NOMO-1 treated with dmso at 0.1 percent for 144 hours (cell line): ENCODE results near the gene NFATC3.
"Not testable (repeated sequence)": the region's sequence is repeated elsewhere in the genome, so short reads cannot be mapped to it uniquely, and the experiment has no call there.

Source experiments
- DNase-seq: peaks from one replicate; lab custom pipeline; 2025; ENCODE audit not compliant: unreplicated experiment; lab: John Stamatoyannopoulos, UW

Gene NFATC3

DNA sequence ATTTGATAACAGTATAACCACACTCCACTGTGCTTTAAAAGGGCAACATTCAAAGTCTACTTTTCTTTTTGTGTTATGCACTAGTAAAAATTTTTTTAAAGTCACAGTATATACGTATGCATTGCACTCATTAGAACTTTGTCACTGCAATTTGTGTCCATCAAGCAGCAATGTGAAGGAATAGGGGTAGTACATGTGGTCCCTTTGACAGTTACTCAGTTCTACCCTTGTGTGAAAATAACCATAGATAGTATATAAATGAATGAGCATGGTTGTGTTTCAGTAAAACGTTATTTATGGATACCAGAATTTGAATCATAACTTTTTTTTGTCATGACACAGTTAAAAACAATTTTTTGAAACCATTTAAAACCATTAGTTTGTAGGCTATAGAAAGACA, 30.7 kb downstream of the NFATC3 start:
- DNase-seq: no peak

DNA sequence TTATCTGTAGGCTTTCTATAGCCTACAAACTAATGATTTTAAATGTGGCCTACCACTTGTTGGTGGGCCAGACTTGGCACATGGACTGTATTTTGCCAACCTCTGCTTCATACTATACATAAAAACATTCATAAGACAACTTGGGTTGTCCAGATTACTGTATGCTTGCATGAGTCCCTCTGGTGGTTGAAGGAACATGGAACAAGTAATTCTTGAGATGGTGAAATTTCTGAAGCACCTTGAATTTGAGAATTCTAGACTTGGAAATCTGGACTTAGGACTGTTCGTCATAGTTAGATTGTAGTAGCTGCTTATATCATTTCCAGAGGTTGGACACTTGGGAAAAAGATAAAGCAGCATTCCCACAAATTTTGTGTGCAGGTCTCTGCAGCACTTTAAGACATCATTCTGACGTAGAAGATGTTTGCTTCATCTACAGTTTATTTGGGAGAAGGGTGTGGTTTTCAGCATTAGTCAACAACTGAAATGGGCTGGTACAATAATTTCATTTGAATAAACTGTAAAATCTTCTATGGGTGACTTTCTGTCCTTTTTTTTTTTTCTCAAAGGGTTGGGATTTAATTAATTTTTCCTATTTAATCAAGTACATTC, 31.2 kb downstream of the NFATC3 start:
- DNase-seq: no peak

DNA sequence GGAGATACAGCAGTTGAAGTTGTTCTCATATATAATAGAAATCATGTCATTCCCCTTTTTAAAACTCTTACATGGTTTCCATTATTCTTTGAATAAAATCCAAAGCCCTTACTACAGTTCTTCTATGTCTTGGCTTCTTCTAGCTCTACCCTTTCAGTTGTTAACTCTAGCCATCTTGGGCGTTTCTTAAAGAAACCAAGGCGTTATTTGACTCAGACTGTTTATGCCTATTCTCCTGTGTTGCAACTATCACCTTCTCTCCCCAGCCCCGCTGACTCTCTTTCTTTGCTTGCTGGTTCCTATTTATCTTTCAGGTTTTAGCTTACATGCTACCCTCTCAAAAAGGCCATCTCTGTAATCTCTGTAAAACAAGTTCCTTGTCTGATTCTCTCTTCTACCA, 32.7 kb downstream of the NFATC3 start:
- DNase-seq: no peak

DNA sequence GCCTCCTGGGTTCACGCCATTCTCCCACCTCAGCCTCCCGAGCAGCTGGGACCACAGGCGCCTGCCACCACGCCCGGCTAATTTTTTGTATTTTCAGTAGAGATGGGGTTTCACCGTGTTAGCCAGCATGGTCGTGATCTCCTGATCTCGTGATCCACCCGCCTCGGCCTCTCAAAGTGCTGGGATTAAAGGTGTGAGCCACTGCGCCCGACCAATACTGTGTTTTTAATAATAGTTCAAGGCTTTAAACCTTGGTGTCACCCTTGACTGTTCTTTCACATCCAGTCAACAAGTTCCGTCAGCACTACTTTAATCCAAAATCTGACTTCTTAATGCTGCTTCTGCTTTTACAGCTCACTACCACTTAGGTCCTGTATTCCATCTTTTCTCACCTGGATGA, 33.8 kb downstream of the NFATC3 start:
- not testable (repeated sequence) for DNase-seq

DNA sequence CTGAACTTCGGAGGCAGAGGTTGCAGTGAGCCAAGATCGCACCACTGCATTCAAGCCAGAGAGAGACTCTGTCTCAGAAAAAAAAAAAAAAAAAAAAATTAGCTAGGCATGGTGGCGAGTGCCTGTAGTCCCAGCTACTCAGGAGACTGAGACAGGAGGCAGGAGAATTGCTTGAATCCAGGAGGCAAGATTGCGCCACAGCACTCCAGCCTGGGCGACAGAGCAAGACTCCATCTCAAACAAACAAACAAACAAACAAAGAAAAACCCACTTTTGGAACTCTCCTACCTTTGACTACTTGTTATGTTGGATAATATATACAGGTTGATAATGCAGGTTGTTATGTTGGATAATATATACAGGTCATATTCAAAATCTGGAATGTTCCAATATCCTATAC, 35.3 kb downstream of the NFATC3 start:
- not testable (repeated sequence) for DNase-seq

DNA sequence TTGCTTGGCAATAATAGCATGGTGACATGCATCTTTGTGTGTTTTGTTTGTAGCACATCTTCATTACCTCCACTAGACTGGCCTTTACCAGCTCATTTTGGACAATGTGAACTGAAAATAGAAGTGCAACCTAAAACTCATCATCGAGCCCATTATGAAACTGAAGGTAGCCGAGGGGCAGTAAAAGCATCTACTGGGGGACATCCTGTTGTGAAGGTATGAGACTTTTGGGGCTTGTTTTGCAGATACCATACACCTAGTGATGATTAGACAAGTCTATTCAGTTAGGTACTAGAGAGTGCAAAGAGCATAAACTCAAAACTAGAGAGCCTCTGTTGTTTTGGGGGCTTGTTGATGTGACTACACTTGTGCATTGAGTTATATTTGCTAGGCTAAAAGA, 41.2 kb downstream of the NFATC3 start:
- no peak for DNase-seq

DNA sequence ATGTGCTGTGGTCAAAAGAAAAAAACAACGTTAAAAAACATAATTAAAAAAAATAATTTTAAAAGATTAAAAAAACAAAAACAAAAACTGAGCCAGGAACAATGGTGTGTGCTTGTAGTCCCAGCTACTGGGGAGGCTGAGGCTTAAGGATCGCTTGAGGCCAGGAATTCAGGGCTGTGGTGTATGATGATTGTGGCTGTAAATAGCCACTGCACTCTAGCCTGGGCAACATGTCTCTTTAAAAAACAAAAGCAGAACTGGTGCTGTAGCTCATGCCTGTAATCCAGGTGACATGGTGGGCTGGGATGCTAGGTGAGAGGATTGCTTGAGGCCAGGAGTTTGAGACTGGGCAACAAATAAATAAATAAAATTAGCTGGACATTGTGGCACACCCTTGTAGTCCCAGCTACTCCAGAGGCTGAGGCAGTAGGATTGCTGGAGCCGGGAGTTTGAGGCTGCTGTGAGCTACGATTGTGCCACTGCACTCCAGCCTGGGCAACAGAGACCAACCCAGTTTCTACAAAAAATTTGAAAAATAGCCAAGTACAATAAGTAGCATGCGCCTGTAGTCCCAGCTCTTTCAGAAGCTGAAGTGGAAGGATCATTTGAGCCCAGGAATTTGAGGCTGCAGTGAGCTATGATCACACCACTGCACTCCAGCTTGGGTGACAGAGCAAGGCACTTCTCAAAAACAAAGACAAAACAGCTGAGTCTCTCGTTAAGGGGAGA, 43.6 kb downstream of the NFATC3 start:
- no peak for DNase-seq

DNA sequence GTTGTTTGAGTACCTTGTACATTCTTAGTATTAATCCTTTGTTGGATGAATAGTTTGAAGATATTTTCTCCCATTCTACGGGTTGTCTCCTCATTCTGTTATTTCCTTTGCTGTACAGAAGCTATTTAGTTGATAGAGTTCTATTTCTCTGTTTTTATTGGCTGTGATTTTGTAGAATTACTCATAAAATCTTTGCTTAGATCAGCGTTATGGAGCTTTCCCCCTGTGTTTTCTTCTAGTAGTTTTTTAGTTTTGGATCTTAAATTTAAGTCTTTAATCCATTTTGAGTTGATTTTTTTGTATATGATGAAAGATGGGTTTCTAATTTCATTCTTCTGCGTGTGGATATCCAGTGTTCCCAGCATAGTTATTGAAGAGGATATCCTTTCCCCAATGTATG, 45.4 kb downstream of the NFATC3 start:
- no peak for DNase-seq

DNA sequence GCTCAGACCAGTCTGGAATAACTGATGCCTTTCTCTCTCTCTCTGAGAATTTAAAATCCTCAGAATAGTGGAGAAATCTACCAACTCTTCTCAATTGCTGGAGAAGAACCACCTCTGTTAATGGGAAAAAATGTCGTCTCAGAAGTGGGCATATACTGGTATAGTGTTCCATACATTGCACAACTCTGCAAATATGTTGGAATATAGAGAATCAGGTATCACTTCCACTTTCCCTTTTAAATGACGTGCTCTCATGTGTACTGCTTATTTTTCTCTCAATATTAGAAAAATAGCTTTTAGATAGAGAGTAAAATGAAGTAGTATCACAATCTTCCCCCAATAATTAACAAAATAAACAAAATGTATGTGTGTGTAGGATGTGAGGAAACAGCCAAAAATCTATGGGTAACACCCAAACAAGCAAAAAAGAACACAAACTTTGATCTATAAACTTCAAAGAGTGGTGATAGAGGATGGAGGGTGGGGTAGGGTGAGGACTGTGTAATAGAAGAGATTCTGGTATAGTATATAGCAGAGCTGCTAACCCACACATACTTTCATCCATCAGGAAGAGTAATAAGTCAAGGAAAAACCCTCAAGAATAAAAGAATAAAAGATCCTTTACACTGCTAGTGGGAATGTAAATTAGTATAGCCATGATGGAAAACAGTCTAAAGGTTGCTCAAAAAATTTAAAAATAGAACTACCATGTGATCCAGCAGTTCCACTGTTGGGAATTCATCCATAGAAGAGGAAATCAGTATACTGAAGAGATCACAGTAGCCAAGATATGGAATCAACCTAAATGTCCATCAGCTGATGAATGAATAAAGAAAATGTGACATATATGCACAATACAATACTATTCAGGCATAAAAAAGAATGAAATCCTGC, 46.9 kb downstream of the NFATC3 start:
- DNase-seq: no peak

DNA sequence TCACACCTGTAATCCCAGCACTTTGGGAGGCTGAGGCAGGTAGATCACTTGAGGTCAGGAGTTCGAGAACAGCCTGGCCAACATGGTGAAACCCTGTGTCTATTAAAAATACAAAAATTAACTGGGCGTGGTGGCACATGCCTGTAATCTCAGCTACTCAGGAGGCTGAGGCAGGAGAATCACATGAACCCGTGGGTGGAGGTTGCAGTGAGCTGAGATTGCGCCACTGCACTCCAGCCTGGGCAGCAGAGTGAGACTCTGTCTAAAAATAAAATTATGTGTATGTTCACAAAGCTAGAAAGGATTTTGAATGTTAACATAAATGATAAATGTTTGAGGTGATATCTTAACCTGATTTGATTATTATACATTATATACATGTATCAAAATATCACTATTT, 47.8 kb downstream of the NFATC3 start:
- DNase-seq: not testable (repeated sequence)

DNA sequence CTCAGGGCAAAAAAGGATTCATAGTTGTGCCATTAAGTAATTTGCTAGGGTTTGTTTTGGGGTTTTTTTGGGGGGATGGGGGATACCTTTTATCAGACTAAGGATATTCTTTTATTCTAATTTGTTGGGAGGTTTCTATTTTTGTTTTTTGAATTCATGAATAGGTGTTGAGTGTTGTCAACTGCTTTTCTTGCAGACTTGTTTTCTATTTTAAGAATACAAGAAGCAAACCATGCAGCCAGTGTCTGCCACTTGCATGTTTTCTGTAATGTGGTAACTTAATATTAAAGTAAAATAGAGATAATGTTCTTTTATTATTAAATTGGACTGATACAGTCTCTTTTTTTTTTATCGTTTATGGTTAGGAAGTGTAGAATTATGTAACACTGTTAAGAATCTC, 49.5 kb downstream of the NFATC3 start:
- no peak for DNase-seq

DNA sequence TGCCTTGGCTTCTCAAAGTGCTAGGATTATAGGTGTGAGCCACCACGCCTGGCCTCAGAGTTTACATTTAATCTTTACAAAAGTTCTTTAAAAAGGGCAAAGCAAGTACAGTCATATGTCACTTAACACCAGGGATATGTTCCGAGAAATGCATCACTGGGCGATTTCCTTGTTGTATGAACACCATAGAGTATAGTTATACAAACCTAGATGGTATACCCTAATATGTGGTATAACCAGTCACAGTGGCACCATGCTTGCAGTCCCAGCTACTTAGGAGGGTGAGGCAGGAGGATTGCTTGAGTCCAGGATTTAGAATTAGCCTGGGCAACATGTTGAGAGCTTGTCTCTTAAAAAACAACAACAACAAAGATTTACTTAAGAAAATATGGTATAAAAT, 51.3 kb downstream of the NFATC3 start:
- DNase-seq: no peak

DNA sequence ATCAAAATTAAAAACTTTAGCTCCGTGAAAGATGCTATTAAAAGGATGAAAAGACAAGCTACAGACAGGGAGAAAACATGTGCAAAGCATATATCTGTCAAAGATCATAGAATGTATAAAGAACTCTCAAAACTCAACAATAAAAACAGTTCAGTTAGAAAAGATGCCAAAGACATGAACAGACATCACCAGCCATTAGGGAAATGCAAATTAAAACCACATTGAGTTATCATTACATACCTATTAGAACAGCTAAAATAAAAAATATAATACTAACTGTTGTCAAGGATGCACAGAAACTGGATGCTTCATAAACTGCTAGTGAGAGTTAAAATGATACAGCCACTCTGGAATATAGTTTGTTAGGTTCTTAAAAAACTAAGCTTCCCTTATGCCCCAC, 58.8 kb downstream of the NFATC3 start:
- DNase-seq: no peak

DNA sequence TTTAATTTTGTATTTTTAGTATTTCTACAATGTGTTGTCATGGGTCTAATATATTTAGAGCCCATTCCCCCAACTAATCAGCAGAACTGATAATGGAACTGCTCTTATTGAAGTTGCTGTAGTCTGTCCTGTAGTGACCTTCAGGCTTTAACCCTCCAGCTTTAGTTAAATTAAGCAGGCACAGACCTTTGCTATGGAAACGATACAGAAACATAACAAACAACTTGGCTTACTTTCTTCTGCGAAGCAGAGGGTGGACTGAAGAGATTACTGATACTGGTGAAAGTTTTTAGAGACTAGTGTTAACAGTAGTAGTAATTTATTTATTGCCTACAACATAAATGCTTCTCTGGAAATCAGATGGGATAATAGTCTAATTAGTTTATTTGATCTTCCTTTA, 61.4 kb downstream of the NFATC3 start:
- DNase-seq: no peak

DNA sequence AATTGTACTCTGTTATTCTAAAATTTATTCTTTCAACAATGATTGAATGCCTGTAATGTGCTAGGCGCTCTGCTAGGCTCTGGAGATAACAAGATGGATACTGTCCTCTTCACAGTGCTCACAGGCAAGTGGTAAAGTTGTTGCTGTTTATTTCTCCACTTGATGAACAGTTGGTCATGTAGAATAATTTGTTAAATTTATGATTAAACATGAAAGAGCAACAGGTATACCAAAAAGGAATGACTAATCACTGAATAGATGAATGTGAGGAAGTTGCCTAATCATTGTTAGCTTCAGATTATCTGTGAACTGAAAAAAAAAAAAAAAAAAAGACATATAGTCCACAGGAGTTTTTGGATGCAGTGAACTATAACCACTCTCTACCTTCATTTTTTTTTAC, 62.3 kb downstream of the NFATC3 start:
- DNase-seq: no peak

DNA sequence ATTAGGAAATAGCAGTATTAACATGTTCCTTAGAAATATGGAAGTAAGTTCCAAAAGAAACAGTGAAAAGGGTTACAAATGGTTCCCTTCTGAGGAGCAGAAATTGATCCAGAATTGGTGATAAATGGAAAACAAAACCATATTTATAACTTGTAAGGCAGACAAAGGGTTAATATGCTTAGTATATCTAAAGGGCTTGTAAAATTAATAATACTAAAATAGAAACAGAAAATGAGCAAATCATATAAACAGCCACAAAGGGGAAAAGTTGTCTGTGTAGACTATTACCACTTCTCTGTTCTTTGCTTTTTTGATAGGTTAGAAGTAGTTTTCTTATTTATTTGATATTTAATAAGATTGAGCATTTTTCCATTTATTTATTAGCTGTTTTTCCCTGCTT, 64.4 kb downstream of the NFATC3 start:
- no peak for DNase-seq

DNA sequence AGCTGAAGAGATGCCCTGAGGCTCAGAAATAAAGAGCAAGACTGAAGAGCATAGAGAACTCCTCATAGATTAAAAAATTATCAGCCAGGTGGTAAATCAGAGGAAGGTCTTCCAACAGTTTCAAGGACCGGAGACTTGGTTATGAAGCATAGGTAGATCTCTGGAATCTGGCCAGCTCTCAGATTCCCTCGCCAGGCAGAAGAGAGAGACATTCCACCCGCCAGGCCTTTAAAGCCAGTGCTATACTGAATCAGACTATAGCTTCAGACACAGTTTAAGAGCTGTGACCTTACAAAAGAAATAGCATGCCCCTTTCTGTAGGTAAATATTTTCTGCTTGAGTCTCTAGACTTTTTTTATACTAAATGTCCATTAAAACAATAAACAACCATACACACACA, 70.3 kb downstream of the NFATC3 start:
- DNase-seq: no peak

DNA sequence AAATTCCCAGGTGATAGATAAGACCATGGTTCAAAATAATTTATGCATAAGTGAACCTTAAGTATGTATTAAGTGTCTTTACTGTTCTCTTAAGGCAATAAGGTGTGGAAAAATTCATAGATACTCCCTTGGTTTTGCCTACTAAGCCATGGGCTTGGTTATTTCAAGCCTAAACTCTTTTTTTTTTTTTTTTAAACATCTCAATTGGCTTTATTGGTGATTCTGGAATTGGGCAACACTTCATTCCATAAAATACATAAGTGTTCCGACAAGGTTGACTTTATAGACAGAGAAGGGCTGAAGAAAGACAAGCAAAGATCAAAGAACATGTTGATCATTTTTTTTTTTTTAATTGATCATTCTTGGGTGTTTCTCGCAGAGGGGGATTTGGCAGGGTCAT, 77.2 kb downstream of the NFATC3 start:
- DNase-seq: no peak

DNA sequence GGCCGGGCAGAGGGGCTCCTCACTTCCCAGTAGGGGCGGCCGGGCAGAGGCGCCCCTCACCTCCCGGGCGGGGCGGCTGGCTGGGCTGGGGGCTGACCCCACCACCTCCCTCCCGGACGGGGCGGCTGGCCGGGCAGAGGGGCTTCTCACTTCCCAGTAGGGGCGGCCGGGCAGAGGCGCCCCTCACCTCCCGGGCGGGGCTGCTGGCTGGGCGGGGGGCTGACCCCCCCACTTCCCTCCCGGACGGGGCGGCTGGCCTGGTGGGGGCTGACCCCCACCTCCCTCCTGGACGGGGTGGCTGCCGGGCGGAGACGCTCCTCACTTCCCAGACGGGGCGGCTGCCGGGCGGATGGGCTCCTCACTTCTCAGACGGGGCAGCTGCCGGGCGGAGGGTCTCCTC, 78.1 kb downstream of the NFATC3 start:
- not testable (repeated sequence) for DNase-seq

DNA sequence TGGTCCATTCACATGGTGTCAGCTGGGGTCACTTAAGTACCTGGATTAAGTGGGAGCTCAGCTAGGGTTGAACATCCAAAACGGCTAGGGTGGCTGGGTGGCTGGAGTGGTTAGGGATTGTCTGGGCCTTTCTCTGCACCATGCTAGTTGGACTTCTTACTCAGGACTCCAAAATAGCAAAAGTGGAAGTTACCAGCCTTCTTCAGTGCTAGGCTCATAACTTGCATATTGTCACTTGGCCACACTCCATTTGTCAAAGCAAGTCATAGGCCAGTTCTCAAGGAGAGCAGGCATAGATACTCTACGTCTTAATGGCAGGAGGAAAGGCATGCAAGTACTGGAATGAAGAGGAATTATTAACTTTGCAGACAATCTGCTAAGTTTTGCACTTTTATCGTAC, 81.1 kb downstream of the NFATC3 start:
- no peak for DNase-seq

DNA sequence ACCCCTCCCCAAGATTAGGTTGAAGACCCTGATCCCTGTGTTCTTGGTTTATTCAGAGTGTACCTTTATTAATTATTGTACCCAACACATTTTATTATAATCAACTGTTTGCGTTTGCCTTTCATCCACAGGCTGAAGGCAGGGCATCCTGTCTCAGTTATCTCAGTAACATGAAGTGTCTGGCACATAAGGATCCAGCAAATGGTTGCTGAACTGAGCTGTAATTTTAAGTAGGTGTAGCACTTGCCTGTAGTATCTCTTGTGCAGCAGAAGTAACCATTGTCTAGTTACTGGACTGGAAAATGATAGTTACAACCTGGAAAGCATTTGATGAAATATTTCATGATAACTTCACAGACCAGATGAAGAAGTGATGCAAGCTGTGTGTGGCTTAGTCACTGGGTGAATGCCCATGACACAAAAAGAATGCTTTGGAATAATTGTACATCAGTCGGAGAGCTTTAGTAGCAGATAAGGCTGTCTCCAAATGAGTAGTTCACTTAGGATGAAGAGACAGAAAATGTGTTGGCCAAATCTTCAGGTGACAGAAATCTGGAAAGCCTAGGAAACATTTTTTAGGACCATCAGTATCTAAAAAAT, 94.1 kb downstream of the NFATC3 start:
- DNase-seq: no peak

DNA sequence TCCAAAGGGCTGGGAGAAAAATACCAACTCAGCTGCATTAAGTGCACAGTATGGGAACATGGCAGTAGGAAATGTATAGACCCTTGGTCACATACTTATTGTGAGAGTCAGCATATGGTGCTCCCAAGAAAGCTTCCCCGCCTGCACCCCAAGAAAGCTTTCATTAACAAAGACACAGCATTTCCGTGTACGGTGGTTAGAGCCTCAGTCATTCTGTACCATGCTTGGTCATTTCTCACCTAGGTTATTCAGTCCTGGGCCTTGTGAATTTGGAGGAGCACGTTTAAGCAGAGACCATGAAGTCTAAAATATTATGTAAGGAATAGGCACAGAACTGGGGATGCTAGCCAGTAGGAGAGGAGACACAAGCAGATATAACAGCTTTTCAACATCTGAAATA, 94.7 kb downstream of the NFATC3 start:
- DNase-seq: no peak
